Measurements from ENCODE around the gene KLHL17. TPM values are rescaled to one million over a fixed set of nuclear protein-coding genes. Genes with fewer than 3 reads are reported as not detected.
A peak's percentile ranks its signal among the peaks of the same experiment; 100 is the strongest.

The KLHL17 gene
- total and polyA plus RNA-seq, 9 of the 15 experiments (the other 6 are each of a cell fraction or from before 2014, with no cell fraction given): 0.14 to 84.8 (median 13.0) TPM

GRCh38 chr1:983798-984475 lies 23.6 kb downstream of the KLHL17 start (continued):
- TF ChIP-seq REST (IDR thresholded peaks at IDR 0.05; ENCODE audit: borderline replicate concordance) (peak; percentile 79), REST (CRISPR knock-in tag; IDR thresholded peaks at IDR 0.05; ENCODE audit: low read depth) (no peak), SPI1 (IDR thresholded peaks at IDR 0.05; ENCODE audit: borderline replicate concordance, low read depth, low read length) (no peak), ZNF23 (CRISPR knock-in tag; IDR thresholded peaks at IDR 0.05) (no peak), GTF2B (IDR thresholded peaks at IDR 0.05; ENCODE audit: extremely low read depth, insufficient read length) (no peak), HDGF (IDR thresholded peaks at IDR 0.05) (no peak), CC2D1A (IDR thresholded peaks at IDR 0.05) (0 out of 2 replicates have a peak, but pooled peaks have one; percentile 39), MYC (IDR thresholded peaks at IDR 0.05; ENCODE audit: low read depth, low read length) (no peak), MYC (CRISPR knock-in tag; IDR thresholded peaks at IDR 0.05; ENCODE audit: borderline replicate concordance, low read depth) (peak; percentile 39; the same call in 1 of the 2 replicates), PHB (CRISPR knock-in tag; IDR thresholded peaks at IDR 0.05) (no peak), ZNF165 (CRISPR knock-in tag; IDR thresholded peaks at IDR 0.05; ENCODE audit: borderline replicate concordance) (no peak), ZBTB7A (IDR thresholded peaks at IDR 0.05; ENCODE audit: borderline replicate concordance, control insufficient read depth, low read depth, low read length) (peak; percentile 98), BHLHE40 (IDR thresholded peaks at IDR 0.05; ENCODE audit: low read length) (no peak), RCOR1 (IDR thresholded peaks at IDR 0.05; ENCODE audit: borderline replicate concordance in 1 of 2, low read depth in 2 of 2, low read length in 2 of 2) (peak in 1 of 2 experiments; percentile 59; a peak in 1 of 4 replicates), ETS1 (conservative IDR thresholded peaks at IDR 0.05; ENCODE audit: control insufficient read depth, low read depth, low read length) (0 out of 2 replicates have a peak, but pooled peaks have one; percentile 32), STAG1 (CRISPR knock-in tag; IDR thresholded peaks at IDR 0.05; ENCODE audit: borderline replicate concordance) (peak; percentile 80; the same call in 1 of the 2 replicates), ESRRB (CRISPR knock-in tag; IDR thresholded peaks at IDR 0.05; ENCODE audit: borderline replicate concordance) (no peak), MCM2 (IDR thresholded peaks at IDR 0.05; ENCODE audit: low read depth) (no peak)
